Upper lobe of left lung (tissue), 4 donors: ENCODE results near the gene GKN1.

Experiments used
- EP300 ChIP-seq, 4 donors: sonication (generic); formaldehyde crosslinking; IDR thresholded peaks; one replicate each; pipeline ENCODE4 v1.5.1; 2017; ENCODE audit warnings: antibody characterized with exemption in 4 of 4, control low read depth in 2 of 4
- POLR2A ChIP-seq, 4 donors: fragments of 450-650 bp; IDR thresholded peaks; one replicate each; pipeline ENCODE4 v1.5.1; 2016 to 2017; ENCODE audit warnings: antibody characterized with exemption in 4 of 4, mild to moderate bottlenecking in 2 of 4
- POLR2AphosphoS5 ChIP-seq, 2 donors: sonication (generic); formaldehyde crosslinking; IDR thresholded peaks; one replicate each; pipeline ENCODE4 v1.5.1; 2017; ENCODE audit warnings: antibody characterized with exemption in 2 of 2
- TF ChIP-seq, protein P1 (sequence below), 6 experiments: fragments of 450-650 bp in 4 of 6; fragments of 200-600 bp in 2 of 6; sonication (generic) in 2 of 6; IDR thresholded peaks; one replicate each; pipeline ENCODE4 v1.5.1; 2016 to 2019; ENCODE audit warnings: antibody characterized with exemption in 6 of 6

DNA sequence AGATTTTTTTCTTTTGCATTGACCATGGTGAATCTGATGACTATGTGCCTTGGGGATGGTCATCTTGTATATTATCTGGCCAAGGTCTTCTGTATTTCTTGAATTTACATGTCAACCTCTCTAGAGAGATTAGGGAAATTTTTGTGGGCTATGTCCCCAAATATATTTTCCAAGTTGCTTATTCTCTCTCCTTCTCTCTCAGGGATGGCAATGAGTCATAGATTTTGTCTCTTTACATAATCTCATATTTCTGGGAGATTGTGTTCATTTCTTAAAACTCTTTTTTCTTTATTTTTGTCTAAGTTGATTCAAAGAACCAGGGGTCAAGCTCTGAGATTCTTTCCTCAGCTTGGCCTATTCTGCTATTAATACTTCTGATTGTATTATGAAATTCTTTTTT lies 31.6 kb upstream of the GKN1 start:
- TF ChIP-seq, protein P1, sequence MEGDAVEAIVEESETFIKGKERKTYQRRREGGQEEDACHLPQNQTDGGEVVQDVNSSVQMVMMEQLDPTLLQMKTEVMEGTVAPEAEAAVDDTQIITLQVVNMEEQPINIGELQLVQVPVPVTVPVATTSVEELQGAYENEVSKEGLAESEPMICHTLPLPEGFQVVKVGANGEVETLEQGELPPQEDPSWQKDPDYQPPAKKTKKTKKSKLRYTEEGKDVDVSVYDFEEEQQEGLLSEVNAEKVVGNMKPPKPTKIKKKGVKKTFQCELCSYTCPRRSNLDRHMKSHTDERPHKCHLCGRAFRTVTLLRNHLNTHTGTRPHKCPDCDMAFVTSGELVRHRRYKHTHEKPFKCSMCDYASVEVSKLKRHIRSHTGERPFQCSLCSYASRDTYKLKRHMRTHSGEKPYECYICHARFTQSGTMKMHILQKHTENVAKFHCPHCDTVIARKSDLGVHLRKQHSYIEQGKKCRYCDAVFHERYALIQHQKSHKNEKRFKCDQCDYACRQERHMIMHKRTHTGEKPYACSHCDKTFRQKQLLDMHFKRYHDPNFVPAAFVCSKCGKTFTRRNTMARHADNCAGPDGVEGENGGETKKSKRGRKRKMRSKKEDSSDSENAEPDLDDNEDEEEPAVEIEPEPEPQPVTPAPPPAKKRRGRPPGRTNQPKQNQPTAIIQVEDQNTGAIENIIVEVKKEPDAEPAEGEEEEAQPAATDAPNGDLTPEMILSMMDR (IDR thresholded peaks at IDR 0.05): no peak
- TF ChIP-seq POLR2A (IDR thresholded peaks at IDR 0.05) (no peak), POLR2AphosphoS5 (IDR thresholded peaks at IDR 0.05) (no peak), EP300 (IDR thresholded peaks at IDR 0.05) (no peak)
